G401.6 (cell line): ENCODE measurements around the gene GDF7.

Experiments used
- FAIRE-seq: peaks from 2 replicates; lab custom pipeline; 2012; peaks lifted over from hg19 to GRCh38; lab: Jason Lieb, UNC

Gene GDF7

GRCh38 chr2:20666304-20667150 lies at the start of gene GDF7:
Gene GDF7, plus strand, starts transcription at chr2:20667144. Its CDS starts 96 bp downstream, at chr2:20667240.
- FAIRE-seq = no peak

- no peak for FAIRE-seq
Observed at GRCh38 chr2:20617892-20618467, 49.0 kb upstream of the GDF7 start.

- no peak for FAIRE-seq
Observed at GRCh38 chr2:20618468-20618885, 48.5 kb upstream of the GDF7 start.

- FAIRE-seq = no peak
Observed at GRCh38 chr2:20618886-20619521, 47.9 kb upstream of the GDF7 start.

- no peak for FAIRE-seq
Observed at GRCh38 chr2:20619624-20620024, 47.3 kb upstream of the GDF7 start.

- FAIRE-seq = no peak
Observed at GRCh38 chr2:20620271-20620681, 46.7 kb upstream of the GDF7 start.

GRCh38 chr2:20620696-20621365 lies 46.1 kb upstream of the GDF7 start:
- no peak for FAIRE-seq

- no peak for FAIRE-seq
Observed at GRCh38 chr2:20621366-20622295, 45.3 kb upstream of the GDF7 start.

GRCh38 chr2:20622296-20622686 lies 44.7 kb upstream of the GDF7 start:
- FAIRE-seq = no peak

GRCh38 chr2:20622731-20623130 lies 44.2 kb upstream of the GDF7 start:
- FAIRE-seq = no peak

- FAIRE-seq = no peak
Observed at GRCh38 chr2:20623241-20623640, 43.7 kb upstream of the GDF7 start.

GRCh38 chr2:20623741-20624155 lies 43.2 kb upstream of the GDF7 start:
- FAIRE-seq = no peak

GRCh38 chr2:20624156-20624883 lies 42.6 kb upstream of the GDF7 start:
- FAIRE-seq = no peak

- no peak for FAIRE-seq
Observed at GRCh38 chr2:20624884-20625485, 42.0 kb upstream of the GDF7 start.

GRCh38 chr2:20625491-20626391 lies 41.2 kb upstream of the GDF7 start:
- no peak for FAIRE-seq

GRCh38 chr2:20626392-20626697 lies 40.6 kb upstream of the GDF7 start:
- FAIRE-seq = no peak

GRCh38 chr2:20626698-20627513 lies 40.0 kb upstream of the GDF7 start:
- FAIRE-seq = no peak

GRCh38 chr2:20627712-20628380 lies 39.1 kb upstream of the GDF7 start:
- no peak for FAIRE-seq
